Cortex of kidney (tissue), 1 donor: ENCODE data around the gene CABYR.
"Not testable (repeated sequence)": the region's sequence is repeated elsewhere in the genome, so short reads cannot be mapped to it uniquely, and the experiment has no call there.

Experiments used
- DNase-seq: peaks from one replicate; lab custom pipeline; 2025; lab: John Stamatoyannopoulos, UW

CABYR gene

GRCh38 chr18:24130494-24130893 lies 8.4 kb upstream of the CABYR start:
- DNase-seq = no peak

DNA sequence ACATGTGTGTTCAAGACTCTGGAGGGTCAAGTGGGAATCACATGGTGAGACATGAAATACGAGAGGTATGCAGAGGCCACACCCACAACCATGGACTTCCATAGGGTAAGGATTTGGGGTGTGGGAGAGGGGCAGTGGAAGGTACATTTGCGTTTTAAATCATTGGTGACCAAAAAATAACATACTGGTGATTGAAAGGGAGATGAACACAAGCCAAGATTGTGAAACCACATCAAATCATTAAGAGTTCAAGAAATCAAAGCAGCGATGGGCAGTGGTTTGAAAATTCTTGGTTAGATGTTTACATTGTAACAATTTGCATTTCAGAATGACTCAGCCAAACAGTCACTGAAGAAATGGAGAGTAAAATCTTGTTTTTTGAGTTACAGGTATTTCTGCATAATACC lies 1.9 kb upstream of the CABYR start:
- no peak for DNase-seq

DNA sequence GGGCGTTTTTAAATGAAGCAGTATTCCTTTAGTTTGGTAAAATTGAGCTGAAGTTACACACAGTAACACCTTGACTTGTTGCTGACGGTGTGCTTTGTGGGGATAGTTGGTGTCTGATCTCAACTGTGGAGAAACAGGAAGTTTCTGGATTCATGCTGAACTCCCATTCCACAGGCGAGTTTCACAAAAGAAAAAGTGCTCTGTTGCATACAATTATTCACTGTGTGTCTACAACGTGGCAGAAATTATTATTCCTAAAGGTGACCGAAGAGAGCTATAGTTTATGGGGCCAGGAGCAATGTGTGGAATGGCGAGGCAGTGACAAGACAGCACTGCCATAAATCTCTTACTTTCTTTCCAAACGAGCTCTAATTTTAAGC lies 463 bp upstream of the CABYR start:
- no peak for DNase-seq

DNA sequence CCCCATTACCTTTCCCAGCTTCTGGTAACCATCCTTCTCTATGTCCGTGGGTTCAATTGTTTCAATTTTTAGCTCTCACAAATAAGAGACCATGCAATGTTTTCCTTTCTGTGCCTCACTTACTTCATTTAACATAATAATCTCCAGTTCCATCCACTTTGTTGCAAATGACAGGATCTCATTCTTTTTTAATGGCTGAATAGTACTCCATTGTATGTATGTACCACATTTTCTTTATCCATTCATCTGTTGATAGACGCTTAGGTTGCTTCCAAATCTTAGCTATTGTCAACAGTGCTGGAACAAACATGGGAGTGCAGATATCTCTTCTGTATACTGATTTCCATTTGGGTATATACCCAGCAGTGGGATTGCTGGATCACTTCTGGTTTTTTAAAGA lies 1.8 kb downstream of the CABYR start:
- no peak for DNase-seq

DNA sequence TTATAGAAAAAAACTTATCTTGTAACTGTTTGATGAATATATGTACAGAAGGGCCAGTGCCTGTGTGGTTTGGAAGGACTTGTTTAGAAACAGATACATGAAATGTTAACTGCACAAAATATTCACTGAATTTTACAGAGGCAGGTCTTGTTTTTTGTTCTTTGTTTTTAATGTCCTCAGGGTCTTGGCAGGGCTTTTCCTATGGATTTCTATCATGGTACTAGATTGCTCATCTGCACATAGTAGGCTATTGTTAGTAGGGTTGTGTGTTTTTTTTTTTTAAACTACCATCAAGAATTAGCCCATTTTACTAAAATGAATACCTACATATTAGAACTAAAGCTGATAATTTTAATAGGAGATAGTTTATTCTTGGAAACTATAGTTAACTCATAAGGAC lies 3.5 kb downstream of the CABYR start:
- DNase-seq = no peak

- DNase-seq = not testable (repeated sequence)
These were observed 10.7 kb downstream of the CABYR start for GRCh38 chr18:24149591-24149990.

- DNase-seq = no peak
These were observed 14.5 kb downstream of the CABYR start for GRCh38 chr18:24153397-24153796.

- no peak for DNase-seq
These were observed 19.0 kb downstream of the CABYR start for GRCh38 chr18:24157855-24158254.

- DNase-seq = no peak
These were observed 21.2 kb downstream of the CABYR start for GRCh38 chr18:24160086-24160485.

- no peak for DNase-seq
These were observed 22.4 kb downstream of the CABYR start for GRCh38 chr18:24161304-24161703.

DNA sequence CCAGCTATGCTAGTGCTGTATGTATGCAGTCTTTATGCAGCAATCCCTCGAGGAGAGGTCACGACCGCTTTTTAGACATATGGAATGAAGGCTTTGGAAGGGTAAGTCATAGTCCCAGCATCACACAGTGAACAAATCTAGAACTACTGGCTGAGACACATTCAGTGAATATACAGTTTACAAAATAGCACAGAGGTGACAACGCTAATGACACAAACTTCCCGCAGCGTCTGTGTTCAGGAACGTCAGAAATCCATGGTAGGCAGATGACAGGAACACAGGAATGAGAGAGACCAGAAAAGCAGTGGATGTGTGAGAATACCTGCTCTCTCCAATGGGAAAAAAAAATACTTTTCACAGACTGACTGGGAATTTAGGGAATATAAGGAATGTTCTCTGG lies 29.6 kb downstream of the CABYR start:
- no peak for DNase-seq

GRCh38 chr18:24170360-24170759 lies 31.5 kb downstream of the CABYR start:
- no peak for DNase-seq

DNA sequence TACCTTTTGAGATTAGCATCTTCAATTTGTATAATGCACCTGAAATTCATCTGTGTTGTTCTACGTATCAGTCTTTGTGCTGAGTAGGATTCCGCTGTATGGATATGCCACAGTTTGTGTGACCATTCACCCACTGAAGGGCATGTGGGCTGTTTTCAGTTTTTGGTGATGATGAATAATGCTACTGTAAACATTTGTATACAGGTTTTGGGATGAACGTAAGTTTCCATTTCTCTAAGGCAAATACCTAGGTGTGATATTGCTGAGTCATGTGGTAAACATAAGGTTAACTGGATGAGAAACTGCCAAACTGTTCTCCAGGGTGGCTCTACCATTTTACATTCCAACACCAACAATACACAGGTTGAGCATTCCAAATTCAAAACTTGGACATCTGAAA lies 35.1 kb downstream of the CABYR start:
- DNase-seq = no peak

DNA sequence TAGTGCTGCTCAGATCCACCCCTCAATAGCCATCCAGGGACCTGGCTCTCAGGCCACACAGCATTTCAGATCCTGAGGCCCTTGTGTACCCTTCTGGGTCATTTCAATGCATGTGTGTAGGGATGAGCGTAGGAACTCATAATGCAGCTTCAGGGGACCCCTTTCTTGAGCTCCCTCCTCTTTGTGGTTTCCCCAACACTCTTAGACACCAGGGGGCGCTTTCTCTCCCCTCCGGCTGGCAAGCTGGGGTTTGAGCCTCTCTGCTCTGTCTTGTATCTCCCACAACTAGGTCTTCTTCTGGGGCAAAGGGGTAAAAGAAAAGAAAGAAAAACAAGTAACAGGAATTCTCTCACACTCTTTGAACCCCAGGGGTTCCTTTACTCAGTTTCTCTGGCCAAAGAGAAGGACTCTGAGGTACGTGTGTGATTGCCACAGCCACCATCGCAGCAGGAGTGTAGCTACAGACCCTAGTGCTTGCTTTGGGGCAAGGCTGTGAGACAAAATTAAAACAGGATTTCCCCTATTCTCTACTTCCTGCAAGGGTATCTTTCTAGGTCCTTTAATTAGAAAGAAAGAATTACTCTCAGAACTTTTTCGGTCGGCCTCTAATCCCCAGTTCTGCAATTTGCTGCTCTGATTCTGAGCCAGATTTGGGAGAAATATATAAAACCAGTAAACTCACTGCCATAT lies 38.0 kb downstream of the CABYR start:
- DNase-seq = no peak

GRCh38 chr18:24177499-24178133 lies 38.8 kb downstream of the CABYR start:
- no peak for DNase-seq

GRCh38 chr18:24180048-24180447 lies 41.2 kb downstream of the CABYR start:
- DNase-seq = no peak

- DNase-seq = no peak
These were observed 42.9 kb downstream of the CABYR start for GRCh38 chr18:24181806-24182205.

- DNase-seq = no peak
These were observed 46.9 kb downstream of the CABYR start for GRCh38 chr18:24185805-24186204.

GRCh38 chr18:24187049-24187448 lies 48.2 kb downstream of the CABYR start:
- DNase-seq = no peak

GRCh38 chr18:24187689-24188088 lies 48.8 kb downstream of the CABYR start:
- DNase-seq = no peak

GRCh38 chr18:24188120-24188519 lies 49.3 kb downstream of the CABYR start:
- no peak for DNase-seq

DNA sequence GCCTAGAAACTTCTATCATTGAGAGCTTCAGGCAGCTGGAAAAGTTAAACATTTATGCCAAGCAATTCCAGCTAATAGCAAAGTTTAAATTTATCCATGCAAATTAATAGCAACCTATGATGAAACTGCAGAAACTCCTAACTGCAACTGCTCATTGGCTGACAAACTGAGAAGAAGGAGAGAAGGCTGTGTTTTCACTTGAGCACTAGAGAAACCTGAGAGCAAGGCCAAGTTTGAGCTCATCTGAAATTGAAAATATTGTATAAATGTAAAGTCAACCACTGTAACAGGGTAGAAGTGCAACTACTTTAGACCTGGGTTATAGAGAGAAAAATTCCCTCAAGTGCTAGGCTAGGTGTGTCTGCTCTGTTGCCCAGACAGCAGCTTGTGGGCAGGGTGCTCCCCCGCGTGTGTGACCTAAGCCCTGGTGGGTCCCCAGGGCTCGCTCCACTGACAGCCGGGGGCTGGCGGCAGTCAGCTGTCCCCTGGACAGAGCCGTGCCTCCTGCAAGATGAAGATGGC lies 50.2 kb downstream of the CABYR start:
- DNase-seq = no peak

GRCh38 chr18:24189664-24190346 lies 50.9 kb downstream of the CABYR start:
- no peak for DNase-seq
